NCI-H2171 (cell line): Measurements from ENCODE around the gene ITCH.
"Not testable (repeated sequence)": the region's sequence is repeated elsewhere in the genome, so short reads cannot be mapped to it uniquely, and the experiment has no call there.

Experiments used
- DNase-seq: peaks from one replicate; lab custom pipeline; 2025; lab: John Stamatoyannopoulos, UW

ITCH gene

GRCh38 chr20:34343458-34344211, 19.4 kb upstream of the ITCH start:
- DNase-seq: no peak

DNA sequence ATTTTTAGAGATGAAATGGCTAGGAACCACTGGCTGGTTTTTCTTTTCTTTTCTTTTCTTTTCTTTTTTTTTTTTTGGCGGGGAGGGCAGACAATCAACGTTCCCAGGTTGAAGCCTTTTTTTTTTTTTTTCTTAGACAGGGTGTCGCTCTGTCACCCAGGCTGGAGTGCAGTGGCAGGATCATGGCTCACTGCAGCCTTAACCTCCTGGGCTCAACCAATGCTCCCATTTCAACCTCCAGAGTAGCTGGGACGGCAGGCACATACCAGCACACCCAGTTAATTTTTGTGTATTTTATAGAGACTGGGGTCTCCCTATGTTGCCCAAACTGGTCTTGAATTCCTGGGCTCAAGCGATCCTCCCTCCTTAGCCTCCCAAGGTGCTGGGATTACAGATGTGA, 18.8 kb upstream of the ITCH start:
- no peak for DNase-seq

DNA sequence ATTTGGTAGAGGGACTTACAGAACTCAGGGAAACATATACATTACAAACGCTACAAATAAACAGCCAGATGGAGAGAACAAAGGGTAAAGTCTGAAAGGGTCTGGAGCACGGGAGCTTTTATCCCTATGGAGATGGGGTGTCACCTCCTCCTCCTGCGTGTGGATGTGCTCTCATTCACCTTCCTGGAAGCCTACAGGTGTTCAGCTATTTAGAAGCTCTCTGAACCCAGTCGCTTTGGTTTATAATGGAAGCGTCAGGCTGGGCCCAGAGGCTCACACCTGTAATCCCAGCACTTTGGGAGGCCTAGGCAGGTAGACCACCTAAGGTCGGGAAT, 17.7 kb upstream of the ITCH start:
- DNase-seq: no peak

DNA sequence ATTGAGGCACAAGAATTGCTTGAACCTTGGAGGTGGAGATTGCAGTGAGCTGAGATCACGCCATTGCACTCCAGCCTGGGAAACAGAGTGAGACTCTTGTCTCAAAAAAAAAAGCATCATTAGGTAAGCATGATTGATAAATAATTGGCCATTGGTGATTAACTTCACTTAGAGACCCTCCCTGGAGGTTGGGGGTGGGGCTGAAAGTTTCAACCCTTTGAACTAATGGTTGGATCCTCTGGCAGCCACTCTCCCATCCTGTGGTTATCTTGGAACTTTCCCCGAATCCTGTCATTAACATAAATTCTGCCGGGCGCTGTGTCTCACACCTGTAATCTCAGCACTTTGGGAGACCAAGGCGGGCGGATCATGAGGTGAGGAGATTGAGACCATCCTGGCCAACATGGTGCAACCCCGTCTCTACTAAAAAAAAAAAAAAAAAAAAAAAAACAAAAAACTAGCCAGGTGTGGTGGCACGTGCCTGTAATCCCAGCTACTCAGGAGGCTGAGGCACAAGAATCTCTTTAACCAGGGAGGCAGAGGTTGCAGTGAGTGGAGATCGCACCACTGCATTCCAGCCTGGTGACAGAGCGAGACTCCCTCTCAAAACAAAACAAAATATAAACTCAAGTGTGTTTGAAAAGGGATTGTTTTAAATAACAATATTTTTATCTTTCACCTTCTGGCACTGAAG, 17.1 kb upstream of the ITCH start:
- not testable (repeated sequence) for DNase-seq

DNA sequence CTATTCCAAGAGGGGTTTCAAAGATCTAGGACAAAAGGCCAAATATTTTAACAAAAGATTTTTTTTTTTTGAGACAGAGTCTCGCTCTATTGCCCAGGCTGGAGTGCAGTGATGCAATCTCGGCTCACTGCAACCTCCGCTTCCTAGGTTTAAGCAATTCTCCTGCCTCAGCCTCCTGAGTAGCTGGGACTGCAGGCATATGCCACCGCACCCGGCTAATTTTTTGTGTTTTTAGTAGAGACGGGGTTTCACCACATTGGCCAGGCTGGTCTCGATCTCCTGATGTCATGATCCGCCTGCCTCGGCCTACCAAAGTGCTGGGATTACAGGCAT, 16.6 kb upstream of the ITCH start:
- DNase-seq: not testable (repeated sequence)

DNA sequence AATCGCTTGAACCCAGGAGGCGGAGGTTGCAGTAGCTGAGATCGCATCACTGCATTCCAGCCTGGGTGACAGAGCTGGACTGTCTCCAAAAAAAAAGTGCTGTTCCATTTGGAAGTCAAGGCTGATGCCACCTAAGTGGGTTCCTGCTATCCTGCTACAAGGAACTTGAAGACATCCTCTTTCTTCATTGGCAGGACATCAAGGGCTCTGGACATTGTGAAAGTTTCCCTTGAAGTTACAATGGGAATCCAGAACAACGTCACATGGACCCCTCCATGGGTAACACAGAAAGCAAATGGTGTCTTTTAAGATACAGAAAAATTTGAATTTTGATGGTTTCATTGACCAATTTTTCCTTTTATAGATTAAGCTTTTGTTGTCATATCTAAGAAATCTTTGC, 15.5 kb upstream of the ITCH start:
- DNase-seq: no peak

DNA sequence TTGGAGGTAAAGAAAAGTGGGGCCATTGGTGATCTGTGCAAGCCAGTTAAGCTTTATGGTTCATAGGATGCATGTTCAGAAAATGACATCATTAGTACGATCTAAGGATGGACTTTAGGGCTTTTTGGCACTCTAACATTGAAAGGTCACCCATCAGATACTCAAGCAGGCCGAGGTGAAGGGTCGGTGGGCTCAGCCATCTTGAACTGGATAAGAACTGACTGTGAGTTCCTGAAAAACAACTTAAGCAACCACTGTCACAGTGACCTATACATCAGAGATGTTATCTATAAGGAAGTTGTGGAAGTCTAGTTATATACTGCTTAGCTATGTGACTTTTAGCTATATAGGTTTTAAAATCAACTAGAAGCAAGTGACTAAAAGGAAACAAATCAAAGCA, 13.0 kb upstream of the ITCH start:
- no peak for DNase-seq

GRCh38 chr20:34353467-34353866, 9.6 kb upstream of the ITCH start:
- not testable (repeated sequence) for DNase-seq

DNA sequence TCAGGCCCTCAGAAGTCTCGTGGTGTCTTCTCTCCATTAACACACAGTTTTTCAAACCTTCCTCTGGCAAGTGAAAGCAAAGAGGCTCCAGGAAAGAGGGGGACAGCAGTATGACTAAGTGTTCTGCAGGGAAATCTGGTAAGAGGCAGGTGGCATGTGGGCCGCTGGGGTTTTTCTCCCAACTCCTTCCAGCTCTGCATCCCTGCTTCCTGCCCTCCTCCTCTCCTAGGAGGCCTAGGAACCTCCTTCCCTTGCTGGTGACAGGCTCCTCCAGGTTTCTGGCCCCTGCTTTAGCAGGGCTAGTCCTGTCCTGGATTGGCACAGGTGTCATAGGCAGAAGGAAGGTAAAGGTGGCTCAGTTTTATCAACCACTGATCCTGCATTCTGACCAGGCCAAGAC, 7.6 kb upstream of the ITCH start:
- no peak for DNase-seq

GRCh38 chr20:34359729-34360128, 3.3 kb upstream of the ITCH start:
- not testable (repeated sequence) for DNase-seq

- DNase-seq: no peak
Measured at GRCh38 chr20:34362502-34363061, 491 bp upstream of the ITCH start.

- no peak for DNase-seq
Measured at GRCh38 chr20:34363465-34364222, 571 bp downstream of the ITCH start.

GRCh38 chr20:34364223-34364506, 1.1 kb downstream of the ITCH start:
- no peak for DNase-seq

GRCh38 chr20:34365765-34366213, 2.7 kb downstream of the ITCH start:
- DNase-seq: no peak

DNA sequence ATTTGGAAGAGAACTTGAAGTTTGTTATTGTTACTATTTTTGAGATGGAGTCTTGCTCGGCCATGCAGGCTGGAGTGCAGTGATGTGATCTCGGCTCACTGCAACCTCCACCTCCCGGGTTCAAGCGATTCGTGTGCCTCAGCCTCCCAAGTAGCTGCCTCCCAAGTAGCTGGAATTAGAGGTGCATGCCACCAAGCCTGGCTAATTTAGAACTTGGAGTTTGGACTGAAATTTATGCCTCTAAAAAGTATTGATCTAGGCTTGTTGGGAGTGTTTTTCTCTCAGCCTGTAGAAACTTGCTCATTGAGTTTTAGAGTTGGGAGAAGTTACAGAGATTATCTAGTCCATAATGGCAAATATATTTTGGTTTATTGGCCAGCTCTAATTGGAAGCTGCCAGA, 4.1 kb downstream of the ITCH start:
- no peak for DNase-seq

DNA sequence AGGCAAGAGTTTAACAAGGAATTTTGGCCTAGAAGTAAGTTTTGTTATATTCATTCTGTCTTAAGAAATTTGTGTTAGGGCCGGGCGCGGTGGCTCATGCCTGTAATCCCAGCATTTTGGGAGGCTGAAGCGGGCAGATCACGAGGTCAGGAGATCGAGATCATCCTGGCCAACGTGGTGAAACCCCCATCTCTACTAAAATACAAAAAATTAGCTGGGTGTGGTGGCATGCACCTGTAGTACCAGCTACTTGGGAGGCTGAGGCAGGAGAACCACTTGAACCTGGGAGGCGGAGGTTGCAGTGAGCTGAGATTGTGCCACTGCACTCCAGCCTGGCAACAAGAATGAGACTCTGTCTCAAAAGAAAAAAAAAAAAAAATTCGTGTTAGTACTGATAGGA, 4.8 kb downstream of the ITCH start:
- DNase-seq: not testable (repeated sequence)

GRCh38 chr20:34368547-34368946, 5.5 kb downstream of the ITCH start:
- no peak for DNase-seq

- DNase-seq: no peak
Measured at GRCh38 chr20:34369265-34369664, 6.2 kb downstream of the ITCH start.

DNA sequence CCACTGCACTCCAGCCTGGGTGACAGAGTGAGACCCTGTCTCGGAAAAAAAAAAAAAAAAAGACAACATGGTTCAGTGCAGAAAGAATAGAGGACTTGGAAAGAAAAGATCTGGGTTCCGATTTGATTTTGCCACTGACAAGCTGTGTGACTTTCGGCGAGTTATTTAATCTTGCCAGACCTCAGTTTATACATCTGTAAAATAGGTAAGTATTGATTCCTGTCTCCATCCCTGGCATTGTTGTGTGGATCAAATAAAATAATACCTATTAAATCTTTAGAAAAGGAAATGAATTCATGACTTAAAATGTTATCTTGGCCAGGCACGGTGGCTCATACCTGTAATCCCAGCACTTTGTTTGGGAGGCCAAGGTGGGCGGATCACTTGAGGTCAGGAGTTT, 7.0 kb downstream of the ITCH start:
- DNase-seq: no peak

GRCh38 chr20:34373445-34373844, 10.4 kb downstream of the ITCH start:
- DNase-seq: no peak

- no peak for DNase-seq
Measured at GRCh38 chr20:34374209-34374760, 11.2 kb downstream of the ITCH start.

DNA sequence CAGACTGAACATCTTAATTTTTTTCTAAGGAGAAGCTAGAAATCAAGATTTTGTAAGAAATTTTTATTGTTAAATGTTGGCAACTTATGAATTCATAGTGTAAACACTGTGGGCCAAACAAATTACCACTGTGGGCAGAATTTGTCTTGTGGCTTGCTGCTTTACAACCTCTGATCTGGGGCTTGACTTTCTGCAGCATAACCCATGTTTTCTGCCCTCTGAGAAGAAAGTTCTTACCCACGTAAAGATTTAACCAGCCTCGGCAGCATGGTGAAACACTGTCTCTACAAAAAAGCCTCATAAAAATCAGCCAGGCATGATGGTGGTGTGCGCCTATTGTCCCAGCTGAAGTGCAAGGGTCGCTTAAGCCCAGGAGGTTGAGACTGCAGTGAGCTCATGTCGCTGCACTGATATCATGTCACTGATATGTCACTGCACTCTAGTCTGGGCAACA, 12.9 kb downstream of the ITCH start:
- no peak for DNase-seq
